Loucy (cell line): ENCODE results near the gene SEC16B.

Source experiments
- CTCF ChIP-seq: fragments of 200-600 bp; sonication (generic); conservative IDR thresholded peaks from 2 replicates; pipeline ENCODE4 v1.5.1; 2014; ENCODE audit warnings: mild to moderate bottlenecking, antibody characterized with exemption, low read length
- EZH2phosphoT487 ChIP-seq: fragments of 200-600 bp; IDR thresholded peaks from 2 replicates; pipeline ENCODE4 v1.6.1; 2018; ENCODE audit warnings: antibody characterized with exemption, mild to moderate bottlenecking, moderate library complexity, borderline replicate concordance

GRCh38 chr1:177977141-177977540 is 7.3 kb upstream of the SEC16B start:
- TF ChIP-seq CTCF, result no peak
- no peak for TF ChIP-seq EZH2phosphoT487
